Superior temporal gyrus (tissue), 1 donor: ENCODE data around the gene CERS1.

ENCODE experiments used
- DNase-seq: peaks from one replicate; pipeline ENCODE4 v3.0.0-alpha.2; 2016; ENCODE audit errors: extremely low spot score

CERS1 gene

DNA sequence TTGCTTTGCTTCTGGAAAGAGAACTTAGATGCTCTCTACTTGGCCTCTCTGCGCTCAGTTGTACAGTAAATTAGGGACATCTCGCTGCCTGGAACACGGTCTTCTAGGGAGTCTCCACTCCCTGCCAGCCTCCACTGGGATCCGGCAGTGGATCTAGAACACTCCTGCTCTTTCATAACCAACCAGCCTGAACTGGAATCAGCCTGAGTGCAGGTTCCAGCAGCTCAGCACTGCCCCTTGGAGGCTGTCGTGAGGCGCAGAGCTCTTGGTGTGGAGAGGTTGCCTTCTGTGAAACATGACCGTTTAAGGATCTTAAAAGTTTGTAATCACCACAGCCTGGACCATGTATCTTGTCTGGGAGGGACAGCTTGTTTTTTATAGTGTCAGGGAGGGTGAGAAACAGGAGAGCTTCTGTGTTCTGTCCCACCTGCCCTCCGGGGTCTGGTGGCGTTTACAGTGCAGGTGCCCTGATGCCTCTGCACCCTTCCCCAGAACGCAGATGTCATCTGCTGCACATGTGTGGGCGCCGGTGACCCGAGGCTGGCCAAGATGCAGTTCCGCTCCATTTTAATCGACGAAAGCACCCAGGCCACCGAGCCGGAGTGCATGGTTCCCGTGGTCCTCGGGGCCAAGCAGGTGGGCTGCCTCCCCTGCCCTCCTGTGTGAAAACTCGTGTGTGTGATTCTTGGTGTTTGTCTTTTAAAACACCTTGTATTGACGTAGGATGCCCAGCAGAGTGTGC lies 39.4 kb downstream of the CERS1 start:
- DNase-seq: peak; percentile 82

DNA sequence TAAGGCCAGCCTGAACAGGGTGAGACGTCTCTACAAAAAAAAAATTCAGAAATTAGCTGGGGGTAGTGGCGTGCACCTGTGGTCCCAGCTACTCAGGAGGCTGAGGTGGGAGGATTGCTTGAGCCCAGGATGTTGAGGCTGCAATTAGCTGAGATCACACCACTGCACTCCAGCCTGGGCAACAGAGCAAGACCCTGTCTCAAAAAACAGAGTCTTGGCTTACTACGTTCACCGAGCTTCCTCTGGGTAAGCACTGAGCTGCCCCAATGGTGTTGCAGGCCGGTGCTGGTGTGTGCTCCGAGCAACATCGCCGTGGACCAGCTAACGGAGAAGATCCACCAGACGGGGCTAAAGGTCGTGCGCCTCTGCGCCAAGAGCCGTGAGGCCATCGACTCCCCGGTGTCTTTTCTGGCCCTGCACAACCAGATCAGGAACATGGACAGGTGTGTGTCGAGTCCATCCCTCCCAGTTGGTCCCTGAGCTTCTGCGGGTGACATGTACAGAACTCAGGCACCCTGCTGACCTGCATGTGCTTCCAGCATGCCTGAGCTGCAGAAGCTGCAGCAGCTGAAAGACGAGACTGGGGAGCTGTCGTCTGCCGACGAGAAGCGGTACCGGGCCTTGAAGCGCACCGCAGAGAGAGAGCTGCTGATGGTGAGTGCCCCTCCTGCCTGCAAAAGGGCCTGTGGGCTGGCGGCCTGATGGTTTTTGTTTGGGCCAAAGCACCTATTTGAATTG lies 40.1 kb downstream of the CERS1 start:
- DNase-seq: no peak

DNA sequence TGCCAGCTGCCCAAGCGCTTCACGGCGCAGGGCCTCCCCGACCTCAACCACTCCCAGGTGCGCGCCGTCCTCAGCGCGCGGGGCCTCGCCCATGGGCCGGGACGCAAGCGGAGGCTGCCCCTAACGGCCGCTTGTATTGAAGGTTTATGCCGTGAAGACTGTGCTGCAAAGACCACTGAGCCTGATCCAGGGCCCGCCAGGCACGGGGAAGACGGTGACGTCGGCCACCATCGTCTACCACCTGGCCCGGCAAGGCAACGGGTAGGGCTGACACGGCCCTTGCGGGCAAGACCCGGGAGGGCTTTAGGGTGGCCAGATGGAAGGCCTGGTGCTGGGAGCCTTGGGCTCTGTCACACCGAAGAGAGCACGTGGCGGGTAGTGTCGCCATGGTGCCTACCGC lies 41.0 kb downstream of the CERS1 start:
- DNase-seq: no peak

DNA sequence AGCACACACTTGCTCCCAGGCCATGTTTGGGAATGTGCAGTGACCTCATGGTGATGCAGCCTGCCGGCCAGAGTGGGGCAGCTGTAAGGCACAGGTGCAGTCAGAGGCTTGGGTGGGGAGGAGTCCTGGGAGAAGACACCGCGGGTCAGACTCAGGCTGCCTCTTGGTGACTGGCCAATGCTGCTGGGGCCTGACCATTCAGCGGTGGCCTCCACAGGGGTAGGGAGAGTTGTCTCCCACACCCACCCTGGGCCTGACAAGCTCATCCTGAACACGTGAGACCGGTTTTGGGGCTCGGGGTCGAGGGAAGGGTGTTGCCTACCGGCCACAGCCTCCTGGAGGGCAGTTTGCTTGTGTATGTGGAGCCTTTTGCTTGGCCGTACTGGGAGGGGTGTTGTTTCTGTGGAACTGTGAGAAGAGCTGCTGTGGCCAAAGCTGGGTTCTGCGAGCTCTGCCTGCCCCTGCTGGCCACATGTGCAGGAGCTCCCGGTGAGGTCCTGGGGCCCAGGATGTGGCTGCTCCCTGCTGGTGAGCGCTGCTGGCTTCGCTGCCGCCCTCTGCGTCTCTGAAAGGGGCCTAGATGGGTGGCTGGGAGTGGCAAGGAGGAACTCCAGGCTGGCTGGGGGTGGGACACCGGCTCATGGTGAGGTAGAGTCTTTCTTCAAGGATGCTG lies 42.1 kb downstream of the CERS1 start:
- DNase-seq: no peak

DNA sequence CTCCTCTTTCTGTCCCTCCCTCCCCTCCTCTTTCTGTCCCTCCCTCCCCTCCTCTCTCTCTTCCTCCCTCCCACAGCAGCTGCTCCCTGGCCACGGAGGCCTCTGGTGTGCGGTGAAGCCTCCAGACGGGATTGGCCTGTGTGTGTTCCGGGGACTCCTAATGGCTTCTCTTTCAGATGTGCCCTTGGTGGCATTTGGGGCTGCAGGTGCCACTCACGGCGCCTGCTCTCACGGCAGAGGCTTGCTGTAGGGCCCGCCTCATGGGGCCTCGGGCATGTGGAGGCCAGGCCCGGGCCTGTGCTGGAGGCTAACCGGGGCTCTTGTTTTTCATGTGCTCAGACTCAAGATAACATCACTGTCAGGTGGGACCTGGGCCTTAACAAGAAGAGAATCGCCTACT lies 43.3 kb downstream of the CERS1 start:
- no peak for DNase-seq

DNA sequence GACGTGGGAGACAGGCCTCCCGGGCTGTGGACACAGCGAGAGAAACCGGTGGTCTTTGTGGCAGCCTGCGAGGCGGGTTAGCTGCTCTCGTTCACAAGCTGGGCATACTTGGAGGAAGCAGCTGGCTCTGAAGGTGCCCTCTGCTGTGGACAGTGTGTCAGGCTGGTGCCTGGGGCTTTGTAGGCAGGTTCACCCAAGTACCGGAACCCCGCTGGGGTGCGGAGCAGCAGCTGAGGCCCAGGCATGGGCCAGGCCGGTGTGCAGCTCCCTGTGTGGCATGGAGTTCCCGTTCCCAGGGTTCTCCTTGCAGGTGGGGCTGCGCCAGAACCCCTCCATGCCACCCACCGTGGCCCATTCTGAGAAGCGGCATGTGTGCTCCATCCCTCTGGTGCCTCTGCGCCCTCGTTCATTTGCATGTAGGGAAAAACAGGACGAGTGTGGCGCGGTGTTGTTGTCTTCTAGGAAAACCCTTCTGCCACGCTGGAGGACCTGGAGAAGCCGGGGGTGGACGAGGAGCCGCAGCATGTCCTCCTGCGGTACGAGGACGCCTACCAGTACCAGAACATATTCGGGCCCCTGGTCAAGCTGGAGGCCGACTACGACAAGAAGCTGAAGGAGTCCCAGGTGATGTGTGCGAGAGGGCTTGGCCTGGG lies 44.2 kb downstream of the CERS1 start:
- no peak for DNase-seq

DNA sequence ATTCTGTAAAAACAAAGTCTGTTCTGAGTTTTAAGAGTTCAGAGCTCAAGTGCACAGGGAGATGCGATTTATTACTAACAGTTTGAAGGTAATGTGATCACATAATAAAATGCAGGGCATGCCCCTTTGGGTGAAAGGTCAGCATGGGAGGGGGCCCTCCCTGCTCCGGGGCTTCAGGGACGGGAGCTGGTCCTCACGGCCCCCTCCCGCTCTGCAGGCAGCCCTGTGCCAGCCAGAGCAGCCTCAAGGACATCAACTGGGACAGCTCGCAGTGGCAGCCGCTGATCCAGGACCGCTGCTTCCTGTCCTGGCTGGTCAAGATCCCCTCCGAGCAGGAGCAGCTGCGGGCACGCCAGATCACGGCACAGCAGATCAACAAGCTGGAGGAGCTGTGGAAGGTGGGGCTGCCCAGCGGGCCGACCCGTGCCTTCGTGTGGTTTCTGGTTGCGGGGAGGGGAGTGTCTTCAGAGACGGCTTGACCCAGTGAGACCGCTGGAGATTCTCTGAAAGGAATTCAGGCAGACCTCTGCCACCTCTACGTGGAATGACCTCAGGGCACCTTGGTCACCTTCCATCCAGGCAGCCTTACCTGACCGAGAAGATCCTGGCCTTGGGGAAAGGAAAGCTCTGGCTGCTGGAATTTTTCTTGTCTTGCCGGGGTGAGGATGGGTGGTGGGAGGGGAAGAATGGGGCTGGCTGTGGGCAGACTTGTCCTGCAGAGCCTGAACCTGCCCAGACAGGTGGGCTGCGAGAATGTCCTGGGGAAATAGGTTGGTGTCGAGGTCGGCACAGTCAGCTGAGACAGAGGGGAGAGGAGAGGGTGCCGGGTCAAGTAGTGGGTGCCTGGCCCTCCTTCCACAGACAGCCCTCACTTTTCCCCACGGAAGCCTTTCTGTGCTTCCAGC lies 45.2 kb downstream of the CERS1 start:
- no peak for DNase-seq

DNA sequence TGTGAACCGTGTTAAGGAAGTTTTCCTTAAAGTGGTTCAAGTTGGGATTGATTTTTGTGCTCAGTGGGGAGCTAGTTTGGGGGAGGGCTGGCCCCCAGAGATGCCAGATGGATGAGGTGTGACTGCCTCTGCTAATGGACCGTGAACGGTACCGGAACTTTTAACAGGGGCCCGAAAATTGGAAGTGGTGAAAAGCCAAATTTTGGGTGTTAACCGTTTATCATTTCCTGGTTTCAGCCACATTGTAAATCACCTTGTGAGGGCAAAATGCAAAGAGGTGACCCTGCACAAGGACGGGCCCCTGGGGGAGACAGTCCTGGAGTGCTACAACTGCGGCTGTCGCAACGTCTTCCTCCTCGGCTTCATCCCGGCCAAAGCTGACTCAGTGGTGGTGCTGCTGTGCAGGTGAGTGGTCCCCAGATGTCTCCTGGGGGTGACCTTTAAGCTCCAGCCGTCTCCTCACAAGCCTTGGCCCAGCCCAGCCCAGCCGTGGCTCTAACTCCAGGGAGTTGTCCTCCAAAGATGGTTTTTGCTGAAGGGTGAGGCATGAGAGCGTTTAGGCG lies 46.0 kb downstream of the CERS1 start:
- DNase-seq: no peak

DNA sequence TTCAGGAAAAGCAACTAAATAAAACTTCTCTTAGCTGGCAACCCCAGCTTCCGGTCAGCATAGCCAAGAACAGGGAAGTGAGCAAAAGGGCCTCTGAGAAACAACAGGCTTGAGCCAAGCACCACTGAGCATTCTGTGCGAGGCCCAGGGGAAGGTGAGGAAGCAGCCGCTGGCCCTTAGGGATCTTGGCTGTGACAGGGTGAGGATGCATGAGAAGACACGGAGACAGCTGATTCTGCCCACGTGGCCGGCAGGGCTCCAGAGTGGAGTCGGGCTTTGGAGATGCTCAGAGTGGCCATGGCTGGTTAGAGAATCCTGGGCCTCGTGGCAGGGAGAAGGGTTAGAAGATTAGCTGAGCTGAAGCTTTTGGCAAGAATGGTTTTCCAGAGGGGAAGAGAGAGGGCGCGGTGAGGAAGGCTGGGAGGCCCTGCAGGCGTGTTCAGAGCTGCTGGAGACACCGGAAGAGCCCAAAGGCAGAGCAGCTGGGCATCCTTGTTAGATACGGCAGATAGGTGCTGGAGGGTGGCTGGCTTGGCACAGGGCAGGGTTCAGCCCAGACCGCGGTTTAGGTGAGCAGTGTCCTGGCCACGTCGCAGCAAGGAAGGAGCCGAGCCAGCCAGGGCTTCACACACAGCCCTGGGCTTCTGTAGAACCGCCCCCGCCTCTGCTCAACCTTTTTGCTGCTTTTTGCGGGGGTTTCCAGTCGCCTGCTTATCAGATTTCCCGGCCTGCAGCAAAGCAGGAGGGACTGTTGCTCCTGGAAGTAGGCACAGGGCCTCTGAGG lies 46.9 kb downstream of the CERS1 start:
- DNase-seq: peak; percentile 72

DNA sequence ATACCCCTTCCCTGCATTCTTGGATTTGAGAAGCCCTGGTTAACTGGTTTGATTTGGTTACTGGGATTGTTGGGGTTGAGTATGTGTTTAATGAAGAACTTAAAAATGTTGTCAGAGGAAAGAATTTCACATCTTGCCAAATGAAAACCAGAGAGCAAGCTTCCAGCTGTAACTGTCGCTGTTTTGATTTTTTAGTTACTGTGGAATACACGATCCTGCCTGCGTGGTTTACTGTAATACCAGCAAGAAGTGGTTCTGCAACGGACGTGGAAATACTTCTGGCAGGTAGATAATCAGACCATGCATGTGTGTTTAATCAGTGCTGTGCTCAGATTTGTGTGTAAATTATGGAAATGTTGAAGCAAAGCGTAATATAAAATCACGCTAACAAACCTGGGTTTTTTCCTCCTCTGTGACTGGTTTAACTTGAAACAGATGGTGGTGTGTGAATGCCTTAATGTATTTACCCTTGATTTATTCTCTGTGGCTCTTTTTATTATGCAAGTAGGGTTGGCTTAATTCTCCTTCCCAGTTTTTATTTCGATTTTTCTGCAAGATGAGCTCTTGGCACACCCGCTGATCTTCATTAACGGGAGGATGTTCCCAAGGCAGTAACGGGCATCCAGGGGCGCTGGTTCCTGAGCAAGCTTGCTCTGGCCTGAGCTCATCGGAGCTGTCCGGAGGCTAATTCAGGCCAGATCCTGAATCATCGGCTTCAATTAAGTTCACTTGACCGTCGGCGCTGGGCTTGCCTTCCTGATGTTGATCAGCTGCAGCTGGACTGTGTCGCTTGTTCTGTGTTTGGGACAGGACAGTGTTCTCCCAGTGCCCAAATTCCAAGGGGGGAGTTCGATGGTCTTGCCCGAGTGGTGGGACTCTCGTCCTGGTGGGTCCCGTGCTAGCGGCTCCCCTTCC lies 48.2 kb downstream of the CERS1 start:
- DNase-seq: peak; percentile 29

DNA sequence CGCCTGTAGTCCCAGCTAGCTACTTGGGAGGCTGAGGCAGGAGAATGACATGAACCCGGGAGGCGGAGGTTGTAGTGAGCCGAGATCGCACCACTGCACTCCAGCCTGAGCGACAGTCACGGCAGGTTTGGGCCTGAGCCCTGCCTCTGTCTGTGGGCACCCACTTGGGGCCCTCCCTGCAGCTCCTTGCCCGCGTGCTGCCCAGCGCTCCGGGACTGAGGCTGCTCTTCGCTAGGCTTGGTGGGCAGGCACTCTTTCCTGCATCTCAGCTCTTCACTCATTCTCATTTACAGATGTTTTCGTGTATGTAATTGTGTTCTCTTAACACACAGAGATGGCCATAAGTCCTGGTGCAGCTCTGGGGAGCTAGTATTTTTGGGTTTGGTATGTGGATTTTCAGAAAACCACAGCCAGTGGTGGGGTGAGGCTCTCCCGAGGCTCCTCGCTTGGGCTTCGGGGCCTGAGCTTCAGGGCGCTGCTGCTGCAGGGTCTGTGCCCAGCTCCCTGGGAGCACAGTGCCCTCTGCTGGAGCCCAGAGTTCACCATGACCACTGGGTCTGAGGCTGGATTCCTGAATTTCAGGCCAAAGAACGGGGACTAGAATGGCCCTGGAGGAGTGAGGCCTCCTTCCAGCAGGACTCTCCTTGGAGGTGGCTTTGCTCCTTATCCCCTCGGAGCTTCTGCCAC lies 49.0 kb downstream of the CERS1 start:
- peak; percentile 86 for DNase-seq

DNA sequence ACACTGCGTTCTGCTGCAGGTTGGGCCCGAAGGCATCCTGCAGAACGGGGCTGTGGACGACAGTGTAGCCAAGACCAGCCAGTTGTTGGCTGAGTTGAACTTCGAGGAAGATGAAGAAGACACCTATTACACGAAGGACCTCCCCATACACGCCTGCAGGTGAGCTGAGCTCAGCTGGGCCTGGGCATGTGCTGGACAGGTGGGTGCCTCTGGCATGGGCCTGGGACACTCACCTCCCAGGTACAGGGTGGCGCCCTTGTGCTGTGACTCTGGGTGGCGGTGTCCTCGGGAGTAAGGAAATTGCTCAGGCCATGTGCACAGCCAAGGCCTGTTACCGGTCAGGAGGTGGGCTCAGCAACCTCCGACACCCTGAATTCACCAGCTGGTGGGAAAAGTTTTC lies 50.0 kb downstream of the CERS1 start:
- DNase-seq: no peak

DNA sequence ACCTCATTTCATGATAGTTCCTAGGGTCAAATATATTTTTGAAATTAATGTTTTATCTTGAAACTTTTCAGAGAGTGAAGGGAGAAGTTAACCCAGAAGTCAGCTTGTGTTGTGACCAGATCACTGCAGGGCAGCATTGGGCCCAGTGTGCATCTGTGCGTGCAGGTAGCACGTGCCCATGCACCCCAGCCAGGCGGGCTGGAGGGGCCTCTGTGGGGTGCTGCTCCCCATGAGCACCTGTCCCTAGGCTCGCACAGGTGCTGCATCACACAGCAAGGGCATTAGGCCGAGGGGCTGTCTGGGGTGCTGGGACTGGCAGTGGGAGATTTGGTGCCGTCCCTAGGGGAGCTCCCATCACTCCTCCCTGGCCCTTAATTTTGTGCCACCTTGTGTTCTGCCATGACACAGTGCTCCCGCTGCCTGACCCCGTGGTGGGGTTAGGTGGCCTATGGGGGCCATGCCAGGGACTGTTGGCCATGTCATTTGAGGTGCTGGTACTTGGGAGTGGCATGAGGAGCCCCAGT lies 51.1 kb downstream of the CERS1 start:
- DNase-seq: no peak

DNA sequence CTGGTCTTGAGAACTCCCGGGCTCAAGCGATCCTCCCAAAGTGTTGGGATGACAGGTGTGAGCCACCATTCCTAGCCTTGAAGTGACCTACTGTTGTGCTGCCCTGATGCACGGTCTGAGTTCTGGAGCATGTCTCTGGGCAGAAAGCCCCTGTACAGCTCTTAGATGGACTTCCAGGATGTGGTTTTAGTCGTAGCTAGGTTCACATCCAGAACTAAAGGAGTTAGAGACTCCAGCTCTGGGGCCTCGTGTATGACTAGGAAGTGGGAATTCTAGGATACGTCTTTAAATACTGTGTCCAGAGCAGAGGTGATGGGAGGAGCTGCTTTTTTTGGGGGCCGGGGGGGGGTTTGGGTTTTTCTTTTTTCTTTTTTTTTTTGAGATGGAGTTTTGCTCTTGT lies 52.0 kb downstream of the CERS1 start:
- no peak for DNase-seq

DNA sequence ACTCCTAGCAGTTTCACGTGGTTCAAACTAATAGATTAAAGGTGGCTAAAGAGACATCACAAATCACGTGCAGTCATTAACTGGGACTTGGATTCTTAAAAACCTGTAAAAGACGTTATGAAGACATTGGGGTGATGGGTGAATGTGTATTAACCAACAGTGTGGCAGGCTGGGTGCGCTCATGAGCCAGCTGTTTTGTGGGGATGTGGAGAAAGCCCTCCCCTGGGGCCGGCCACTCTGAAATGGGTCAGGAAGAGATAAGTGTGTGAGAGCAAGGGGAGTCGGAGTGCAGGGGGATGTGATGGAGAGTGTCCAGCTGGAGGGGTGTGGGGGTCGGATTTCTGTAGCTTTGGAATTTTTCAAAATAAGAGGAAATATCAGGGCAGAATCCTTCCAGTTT lies 53.8 kb downstream of the CERS1 start:
- DNase-seq: no peak

DNA sequence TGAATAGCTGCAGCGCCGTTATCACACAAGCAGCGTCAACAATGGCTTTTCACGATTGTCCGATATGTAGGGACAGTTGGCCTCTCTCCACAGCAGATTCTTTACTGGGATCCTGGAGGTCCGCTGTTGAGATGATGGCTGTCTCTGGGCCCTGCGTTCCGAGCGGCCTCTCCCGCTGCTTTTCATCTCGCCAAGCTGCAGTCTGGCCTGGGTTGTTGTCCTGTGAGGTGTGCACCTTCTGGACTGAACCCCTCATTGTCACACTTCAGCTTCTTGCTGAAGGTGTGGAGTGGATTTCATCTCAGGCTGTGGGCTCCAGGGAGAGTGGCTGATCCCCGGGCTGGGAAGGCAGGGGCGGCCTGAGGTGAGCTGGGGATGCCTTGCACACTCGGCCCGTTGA lies 54.6 kb downstream of the CERS1 start:
- no peak for DNase-seq

DNA sequence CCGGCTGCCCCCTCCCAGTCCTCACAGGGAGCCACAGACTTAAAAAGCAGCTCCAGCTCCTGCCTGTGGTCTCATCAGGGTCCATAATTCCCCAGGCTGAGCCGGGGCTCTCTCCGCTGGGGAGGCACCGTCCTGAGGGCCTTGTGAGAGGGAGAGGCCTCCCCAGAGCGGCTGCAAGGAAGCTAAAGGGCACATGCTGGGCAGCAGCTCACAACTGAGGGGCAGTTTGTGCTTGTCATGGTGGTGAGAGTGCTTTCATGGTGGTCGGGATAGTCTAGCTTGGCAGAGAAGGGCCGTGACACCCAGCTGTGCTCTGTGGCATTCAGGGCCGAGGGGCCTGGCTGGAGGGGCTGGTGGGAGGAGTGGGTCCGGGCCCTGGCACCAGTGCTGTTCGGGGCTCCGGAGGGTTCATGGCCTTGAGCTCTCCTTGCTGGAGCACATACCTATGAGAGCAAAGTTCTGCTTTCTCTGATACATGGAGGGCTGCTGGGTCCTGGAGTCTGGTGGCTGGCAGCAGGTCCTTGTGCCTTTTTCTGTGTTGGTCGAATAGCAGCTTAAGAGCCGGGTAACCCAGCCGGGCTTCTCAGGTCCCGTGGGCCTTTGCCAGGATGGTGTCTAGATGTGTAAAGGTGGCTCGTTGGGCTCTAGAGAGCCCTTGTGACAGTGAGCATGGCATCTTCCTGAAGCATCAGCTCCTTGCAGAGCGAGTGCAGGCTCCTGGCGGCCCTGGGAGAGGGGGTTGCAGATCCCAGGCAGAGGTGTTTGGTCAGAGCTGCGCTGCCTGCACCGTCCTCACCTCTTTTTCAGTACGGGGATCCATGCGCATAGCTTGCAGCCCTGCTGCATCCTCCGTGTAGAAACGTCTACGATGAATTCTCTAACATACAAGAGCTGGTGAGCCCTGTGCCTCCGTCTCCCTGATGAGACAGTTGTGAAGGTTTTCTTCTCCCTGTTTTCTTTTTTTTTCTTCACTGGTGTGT lies 55.4 kb downstream of the CERS1 start:
- DNase-seq: no peak
